ENCODE data around the gene RPS3A. TPM values are rescaled to one million over a fixed set of nuclear protein-coding genes. Genes with fewer than 3 reads are reported as not detected.

RPS3A gene
- total and polyA plus RNA-seq, 2 of the 13 experiments (the other 11 are each of a cell fraction or from before 2014, with no cell fraction given) = 3,332 to 3,626 TPM

- TF ChIP-seq ZNF646 (CRISPR knock-in tag; IDR thresholded peaks at IDR 0.05) = no peak
- TF ChIP-seq JUN (CRISPR knock-in tag; IDR thresholded peaks at IDR 0.05) = no peak
- TF ChIP-seq HINFP (CRISPR knock-in tag; IDR thresholded peaks at IDR 0.05; ENCODE audit: low read depth) = no peak
- no peak for TF ChIP-seq CCAR2 (optimal IDR thresholded peaks at IDR 0.05; ENCODE audit: low read depth, low read length)
- no peak for TF ChIP-seq ESRRA (CRISPR knock-in tag; IDR thresholded peaks at IDR 0.05; ENCODE audit: low read depth)
- TF ChIP-seq ZC3H13 (CRISPR knock-in tag; IDR thresholded peaks at IDR 0.05) = no peak
- no peak for TF ChIP-seq MEF2D (CRISPR knock-in tag; IDR thresholded peaks at IDR 0.05)
- no peak for TF ChIP-seq ZNF441 (CRISPR knock-in tag; IDR thresholded peaks at IDR 0.05; ENCODE audit: borderline replicate concordance)
- no peak for TF ChIP-seq ZNF879 (CRISPR knock-in tag; IDR thresholded peaks at IDR 0.05)
- no peak for TF ChIP-seq ZUFSP (CRISPR knock-in tag; IDR thresholded peaks at IDR 0.05; ENCODE audit: borderline replicate concordance)
Measured at GRCh38 chr4:151095142-151095541, 4.3 kb upstream of the RPS3A start (continued).
